ENCODE data around the gene ATP2C1. TPM values are rescaled to one million over a fixed set of nuclear protein-coding genes. Genes with fewer than 3 reads are reported as not detected.

The ATP2C1 gene
- total and polyA plus RNA-seq, 2 experiments from 2014 or later = 28.1 to 75.7 TPM

DNA sequence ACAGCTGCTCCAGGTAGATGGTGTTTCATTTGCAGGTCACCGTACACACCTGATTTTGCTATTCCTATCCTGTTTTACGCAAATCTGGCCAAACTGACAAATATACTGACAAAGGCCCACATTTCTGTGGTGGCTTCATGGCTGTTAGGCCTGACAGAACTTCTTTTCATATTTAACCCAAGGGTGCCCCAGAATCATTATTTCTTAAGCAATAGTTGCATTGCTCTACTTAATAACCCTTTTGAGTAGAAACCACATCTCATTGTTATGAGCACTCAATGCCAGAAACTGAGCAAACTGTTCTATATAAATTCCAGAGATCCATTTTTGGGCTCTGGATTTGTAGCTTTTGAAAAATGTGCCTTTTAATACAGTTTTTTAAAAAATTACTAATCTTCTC is 113.4 kb downstream of the ATP2C1 start:
- H3K4me1 ChIP-seq (ENCODE audit: insufficient read depth) = no peaks in the 10 kb centered on the region
- peak overlapping the region; percentile 4; the same call in 1 of the 2 replicates for H3K27ac Mint-ChIP-seq
- peaks cover 16% of the 10 kb centered on the region for H3K36me3 Mint-ChIP-seq (ENCODE audit: low read depth)
- H3K27me3 Mint-ChIP-seq (ENCODE audit: insufficient read depth, low read depth, poor library complexity) = peaks cover 6% of the 10 kb centered on the region
- peaks cover under 1% of the 10 kb centered on the region; the same call in 1 of the 2 replicates for H3K36me3 ChIP-seq (ENCODE audit: insufficient read depth)
- H3K4me1 Mint-ChIP-seq = no peaks in the 10 kb centered on the region
- TF ChIP-seq, protein P1, sequence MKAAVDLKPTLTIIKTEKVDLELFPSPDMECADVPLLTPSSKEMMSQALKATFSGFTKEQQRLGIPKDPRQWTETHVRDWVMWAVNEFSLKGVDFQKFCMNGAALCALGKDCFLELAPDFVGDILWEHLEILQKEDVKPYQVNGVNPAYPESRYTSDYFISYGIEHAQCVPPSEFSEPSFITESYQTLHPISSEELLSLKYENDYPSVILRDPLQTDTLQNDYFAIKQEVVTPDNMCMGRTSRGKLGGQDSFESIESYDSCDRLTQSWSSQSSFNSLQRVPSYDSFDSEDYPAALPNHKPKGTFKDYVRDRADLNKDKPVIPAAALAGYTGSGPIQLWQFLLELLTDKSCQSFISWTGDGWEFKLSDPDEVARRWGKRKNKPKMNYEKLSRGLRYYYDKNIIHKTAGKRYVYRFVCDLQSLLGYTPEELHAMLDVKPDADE (IDR thresholded peaks at IDR 0.05) = no peak
- TF ChIP-seq JUNB (IDR thresholded peaks at IDR 0.05; ENCODE audit: unreplicated experiment) = no peak
- TF ChIP-seq, protein P2, sequence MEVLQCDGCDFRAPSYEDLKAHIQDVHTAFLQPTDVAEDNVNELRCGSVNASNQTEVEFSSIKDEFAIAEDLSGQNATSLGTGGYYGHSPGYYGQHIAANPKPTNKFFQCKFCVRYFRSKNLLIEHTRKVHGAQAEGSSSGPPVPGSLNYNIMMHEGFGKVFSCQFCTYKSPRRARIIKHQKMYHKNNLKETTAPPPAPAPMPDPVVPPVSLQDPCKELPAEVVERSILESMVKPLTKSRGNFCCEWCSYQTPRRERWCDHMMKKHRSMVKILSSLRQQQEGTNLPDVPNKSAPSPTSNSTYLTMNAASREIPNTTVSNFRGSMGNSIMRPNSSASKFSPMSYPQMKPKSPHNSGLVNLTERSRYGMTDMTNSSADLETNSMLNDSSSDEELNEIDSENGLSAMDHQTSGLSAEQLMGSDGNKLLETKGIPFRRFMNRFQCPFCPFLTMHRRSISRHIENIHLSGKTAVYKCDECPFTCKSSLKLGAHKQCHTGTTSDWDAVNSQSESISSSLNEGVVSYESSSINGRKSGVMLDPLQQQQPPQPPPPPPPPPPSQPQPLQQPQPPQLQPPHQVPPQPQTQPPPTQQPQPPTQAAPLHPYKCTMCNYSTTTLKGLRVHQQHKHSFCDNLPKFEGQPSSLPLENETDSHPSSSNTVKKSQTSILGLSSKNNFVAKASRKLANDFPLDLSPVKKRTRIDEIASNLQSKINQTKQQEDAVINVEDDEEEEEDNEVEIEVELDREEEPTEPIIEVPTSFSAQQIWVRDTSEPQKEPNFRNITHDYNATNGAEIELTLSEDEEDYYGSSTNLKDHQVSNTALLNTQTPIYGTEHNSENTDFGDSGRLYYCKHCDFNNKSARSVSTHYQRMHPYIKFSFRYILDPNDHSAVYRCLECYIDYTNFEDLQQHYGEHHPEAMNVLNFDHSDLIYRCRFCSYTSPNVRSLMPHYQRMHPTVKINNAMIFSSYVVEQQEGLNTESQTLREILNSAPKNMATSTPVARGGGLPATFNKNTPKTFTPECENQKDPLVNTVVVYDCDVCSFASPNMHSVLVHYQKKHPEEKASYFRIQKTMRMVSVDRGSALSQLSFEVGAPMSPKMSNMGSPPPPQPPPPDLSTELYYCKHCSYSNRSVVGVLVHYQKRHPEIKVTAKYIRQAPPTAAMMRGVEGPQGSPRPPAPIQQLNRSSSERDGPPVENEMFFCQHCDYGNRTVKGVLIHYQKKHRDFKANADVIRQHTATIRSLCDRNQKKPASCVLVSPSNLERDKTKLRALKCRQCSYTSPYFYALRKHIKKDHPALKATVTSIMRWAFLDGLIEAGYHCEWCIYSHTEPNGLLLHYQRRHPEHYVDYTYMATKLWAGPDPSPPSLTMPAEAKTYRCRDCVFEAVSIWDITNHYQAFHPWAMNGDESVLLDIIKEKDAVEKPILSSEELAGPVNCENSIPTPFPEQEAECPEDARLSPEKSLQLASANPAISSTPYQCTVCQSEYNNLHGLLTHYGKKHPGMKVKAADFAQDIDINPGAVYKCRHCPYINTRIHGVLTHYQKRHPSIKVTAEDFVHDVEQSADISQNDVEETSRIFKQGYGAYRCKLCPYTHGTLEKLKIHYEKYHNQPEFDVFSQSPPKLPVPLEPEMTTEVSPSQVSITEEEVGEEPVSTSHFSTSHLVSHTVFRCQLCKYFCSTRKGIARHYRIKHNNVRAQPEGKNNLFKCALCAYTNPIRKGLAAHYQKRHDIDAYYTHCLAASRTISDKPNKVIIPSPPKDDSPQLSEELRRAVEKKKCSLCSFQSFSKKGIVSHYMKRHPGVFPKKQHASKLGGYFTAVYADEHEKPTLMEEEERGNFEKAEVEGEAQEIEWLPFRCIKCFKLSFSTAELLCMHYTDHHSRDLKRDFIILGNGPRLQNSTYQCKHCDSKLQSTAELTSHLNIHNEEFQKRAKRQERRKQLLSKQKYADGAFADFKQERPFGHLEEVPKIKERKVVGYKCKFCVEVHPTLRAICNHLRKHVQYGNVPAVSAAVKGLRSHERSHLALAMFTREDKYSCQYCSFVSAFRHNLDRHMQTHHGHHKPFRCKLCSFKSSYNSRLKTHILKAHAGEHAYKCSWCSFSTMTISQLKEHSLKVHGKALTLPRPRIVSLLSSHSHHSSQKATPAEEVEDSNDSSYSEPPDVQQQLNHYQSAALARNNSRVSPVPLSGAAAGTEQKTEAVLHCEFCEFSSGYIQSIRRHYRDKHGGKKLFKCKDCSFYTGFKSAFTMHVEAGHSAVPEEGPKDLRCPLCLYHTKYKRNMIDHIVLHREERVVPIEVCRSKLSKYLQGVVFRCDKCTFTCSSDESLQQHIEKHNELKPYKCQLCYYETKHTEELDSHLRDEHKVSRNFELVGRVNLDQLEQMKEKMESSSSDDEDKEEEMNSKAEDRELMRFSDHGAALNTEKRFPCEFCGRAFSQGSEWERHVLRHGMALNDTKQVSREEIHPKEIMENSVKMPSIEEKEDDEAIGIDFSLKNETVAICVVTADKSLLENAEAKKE (CRISPR knock-in tag; IDR thresholded peaks at IDR 0.05) = no peak
- no peak for TF ChIP-seq STAT1 (IDR thresholded peaks at IDR 0.05; ENCODE audit: unreplicated experiment)
- TF ChIP-seq, protein P3, sequence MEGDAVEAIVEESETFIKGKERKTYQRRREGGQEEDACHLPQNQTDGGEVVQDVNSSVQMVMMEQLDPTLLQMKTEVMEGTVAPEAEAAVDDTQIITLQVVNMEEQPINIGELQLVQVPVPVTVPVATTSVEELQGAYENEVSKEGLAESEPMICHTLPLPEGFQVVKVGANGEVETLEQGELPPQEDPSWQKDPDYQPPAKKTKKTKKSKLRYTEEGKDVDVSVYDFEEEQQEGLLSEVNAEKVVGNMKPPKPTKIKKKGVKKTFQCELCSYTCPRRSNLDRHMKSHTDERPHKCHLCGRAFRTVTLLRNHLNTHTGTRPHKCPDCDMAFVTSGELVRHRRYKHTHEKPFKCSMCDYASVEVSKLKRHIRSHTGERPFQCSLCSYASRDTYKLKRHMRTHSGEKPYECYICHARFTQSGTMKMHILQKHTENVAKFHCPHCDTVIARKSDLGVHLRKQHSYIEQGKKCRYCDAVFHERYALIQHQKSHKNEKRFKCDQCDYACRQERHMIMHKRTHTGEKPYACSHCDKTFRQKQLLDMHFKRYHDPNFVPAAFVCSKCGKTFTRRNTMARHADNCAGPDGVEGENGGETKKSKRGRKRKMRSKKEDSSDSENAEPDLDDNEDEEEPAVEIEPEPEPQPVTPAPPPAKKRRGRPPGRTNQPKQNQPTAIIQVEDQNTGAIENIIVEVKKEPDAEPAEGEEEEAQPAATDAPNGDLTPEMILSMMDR (conservative IDR thresholded peaks at IDR 0.05; ENCODE audit: low read depth in 2 of 2) = no peak
- no peak for TF ChIP-seq EZH2phosphoT487 (IDR thresholded peaks at IDR 0.05; ENCODE audit: unreplicated experiment)
- TF ChIP-seq POLR2AphosphoS5 (IDR thresholded peaks at IDR 0.05; ENCODE audit: low read depth) = no peak
- TF ChIP-seq CREB1 (CRISPR knock-in tag; IDR thresholded peaks at IDR 0.05; ENCODE audit: low read depth) = no peak
- TF ChIP-seq ZNF331 (CRISPR knock-in tag; IDR thresholded peaks at IDR 0.05; ENCODE audit: low read depth) = no peak
- TF ChIP-seq NANOG (IDR thresholded peaks at IDR 0.05; ENCODE audit: borderline replicate concordance) = no peak
- TF ChIP-seq EZH2 (IDR thresholded peaks at IDR 0.05; ENCODE audit: low read depth, unreplicated experiment) = no peak
- no peak for TF ChIP-seq ZNF114 (CRISPR knock-in tag; IDR thresholded peaks at IDR 0.05)
- TF ChIP-seq, protein P4, sequence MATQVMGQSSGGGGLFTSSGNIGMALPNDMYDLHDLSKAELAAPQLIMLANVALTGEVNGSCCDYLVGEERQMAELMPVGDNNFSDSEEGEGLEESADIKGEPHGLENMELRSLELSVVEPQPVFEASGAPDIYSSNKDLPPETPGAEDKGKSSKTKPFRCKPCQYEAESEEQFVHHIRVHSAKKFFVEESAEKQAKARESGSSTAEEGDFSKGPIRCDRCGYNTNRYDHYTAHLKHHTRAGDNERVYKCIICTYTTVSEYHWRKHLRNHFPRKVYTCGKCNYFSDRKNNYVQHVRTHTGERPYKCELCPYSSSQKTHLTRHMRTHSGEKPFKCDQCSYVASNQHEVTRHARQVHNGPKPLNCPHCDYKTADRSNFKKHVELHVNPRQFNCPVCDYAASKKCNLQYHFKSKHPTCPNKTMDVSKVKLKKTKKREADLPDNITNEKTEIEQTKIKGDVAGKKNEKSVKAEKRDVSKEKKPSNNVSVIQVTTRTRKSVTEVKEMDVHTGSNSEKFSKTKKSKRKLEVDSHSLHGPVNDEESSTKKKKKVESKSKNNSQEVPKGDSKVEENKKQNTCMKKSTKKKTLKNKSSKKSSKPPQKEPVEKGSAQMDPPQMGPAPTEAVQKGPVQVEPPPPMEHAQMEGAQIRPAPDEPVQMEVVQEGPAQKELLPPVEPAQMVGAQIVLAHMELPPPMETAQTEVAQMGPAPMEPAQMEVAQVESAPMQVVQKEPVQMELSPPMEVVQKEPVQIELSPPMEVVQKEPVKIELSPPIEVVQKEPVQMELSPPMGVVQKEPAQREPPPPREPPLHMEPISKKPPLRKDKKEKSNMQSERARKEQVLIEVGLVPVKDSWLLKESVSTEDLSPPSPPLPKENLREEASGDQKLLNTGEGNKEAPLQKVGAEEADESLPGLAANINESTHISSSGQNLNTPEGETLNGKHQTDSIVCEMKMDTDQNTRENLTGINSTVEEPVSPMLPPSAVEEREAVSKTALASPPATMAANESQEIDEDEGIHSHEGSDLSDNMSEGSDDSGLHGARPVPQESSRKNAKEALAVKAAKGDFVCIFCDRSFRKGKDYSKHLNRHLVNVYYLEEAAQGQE (IDR thresholded peaks at IDR 0.05; ENCODE audit: unreplicated experiment) = no peak
- H2AFZ ChIP-seq = no peak overlapping the region
- ATAC-seq (no peak), DNase-seq (ENCODE audit: low spot score) (no peak)
- no peaks in the 10 kb centered on the region; the same call in none of the 2 replicates for H4K20me1 ChIP-seq (replicated peaks; ENCODE audit: insufficient read depth)
- H3K9me3 Mint-ChIP-seq = no peaks in the 10 kb centered on the region
- H3K4me3 ChIP-seq = no peak overlapping the region
- H3K27ac ChIP-seq (ENCODE audit: low read depth) = no peak overlapping the region
- H3K4me2 ChIP-seq = no peak overlapping the region
- no peaks in the 10 kb centered on the region for H3K79me2 ChIP-seq (replicated peaks; ENCODE audit: insufficient read depth)
- no peak overlapping the region for H3K4me3 Mint-ChIP-seq
- no peaks in the 10 kb centered on the region for H3F3A ChIP-seq (replicated peaks; ENCODE audit: low read depth)
- no peaks in the 10 kb centered on the region for H3K27me3 ChIP-seq (ENCODE audit: insufficient read depth)
- no peaks in the 10 kb centered on the region for H3K9me2 ChIP-seq (ENCODE audit: insufficient read depth)

Data from GM23338 (cell line).